GM23248 (cell line): ENCODE measurements around the gene CLEC4G. TPM values are rescaled to one million over a fixed set of nuclear protein-coding genes. Genes with fewer than 3 reads are reported as not detected.

Source experiments
- DNase-seq: peaks from one replicate; pipeline ENCODE4 v3.0.0-alpha.2; 2015
- H2AFZ ChIP-seq: fragments of 200-600 bp; sonication (generic); 2 replicates; pipeline ENCODE4 v1.6.1; 2016; ENCODE audit warnings: antibody characterized with exemption
- H3F3A ChIP-seq: fragments of 200-600 bp; sonication (generic); 2 replicates; pipeline ENCODE4 v1.6.1; 2016; ENCODE audit warnings: mild to moderate bottlenecking, antibody characterized with exemption, mixed run types; ENCODE audit not compliant: insufficient read depth
- H3K27ac ChIP-seq: fragments of 200-600 bp; sonication (generic); 2 replicates; pipeline ENCODE4 v1.5.1; 2016; ENCODE audit warnings: mild to moderate bottlenecking
- H3K27me3 ChIP-seq: fragments of 200-600 bp; sonication (generic); replicated peaks from 2 replicates; pipeline ENCODE4 v1.6.1; 2016; ENCODE audit warnings: mild to moderate bottlenecking; ENCODE audit not compliant: insufficient read depth
- H3K36me3 ChIP-seq: fragments of 200-600 bp; sonication (generic); 2 replicates; pipeline ENCODE4 v1.6.1; 2016; ENCODE audit warnings: low read depth, mild to moderate bottlenecking
- H3K4me1 ChIP-seq: fragments of 200-600 bp; sonication (generic); 2 replicates; pipeline ENCODE4 v1.6.1; 2016; ENCODE audit warnings: mild to moderate bottlenecking; ENCODE audit not compliant: insufficient read depth
- H3K4me2 ChIP-seq: fragments of 200-600 bp; sonication (generic); one replicate; pipeline ENCODE4 v1.6.1; 2016; ENCODE audit warnings: mild to moderate bottlenecking; ENCODE audit not compliant: unreplicated experiment
- H3K4me3 ChIP-seq: fragments of 200-600 bp; sonication (generic); 2 replicates; pipeline ENCODE4 v1.5.1; 2016; ENCODE audit warnings: mild to moderate bottlenecking
- H3K79me2 ChIP-seq: fragments of 200-600 bp; sonication (generic); 2 replicates; pipeline ENCODE4 v1.6.1; 2016; ENCODE audit warnings: mild to moderate bottlenecking; ENCODE audit not compliant: insufficient read depth
- H3K9ac ChIP-seq: fragments of 200-600 bp; sonication (generic); 2 replicates; pipeline ENCODE4 v1.6.1; 2016; ENCODE audit warnings: mild to moderate bottlenecking
- H3K9me2 ChIP-seq: fragments of 200-600 bp; sonication (generic); 2 replicates; pipeline ENCODE4 v1.6.1; 2016; ENCODE audit warnings: mixed run types, mild to moderate bottlenecking, moderate library complexity; ENCODE audit not compliant: insufficient read depth
- H3K9me3 ChIP-seq: fragments of 200-600 bp; sonication (generic); one replicate; pipeline ENCODE4 v1.6.1; 2017; ENCODE audit warnings: low read depth
- H4K20me1 ChIP-seq: fragments of 200-600 bp; sonication (generic); 2 replicates; pipeline ENCODE4 v1.6.0; 2016; ENCODE audit not compliant: insufficient read depth
- EZH2 ChIP-seq: fragments of 200-600 bp; sonication (generic); IDR thresholded peaks from 2 replicates; pipeline ENCODE4 v1.6.1; 2018; ENCODE audit warnings: antibody characterized with exemption, mild to moderate bottlenecking; ENCODE audit not compliant: insufficient read depth, poor library complexity, severe bottlenecking
- EZH2phosphoT487 ChIP-seq: fragments of 200-600 bp; sonication (generic); IDR thresholded peaks from 2 replicates; pipeline ENCODE4 v1.6.1; 2018; ENCODE audit warnings: antibody characterized with exemption, moderate library complexity, mild to moderate bottlenecking, low read depth; ENCODE audit not compliant: insufficient read depth
- WGBS, 2 experiments: methylation state at CpG; one replicate each; pipeline ENCODE4 v1.1.6; 2015 to 2017; ENCODE audit warnings: low lambda C conversion rate in 2 of 2, low coverage in 1 of 2; ENCODE audit errors: missing lambda C conversion rate in 2 of 2; 5-methylcytosine and 5-hydroxymethylcytosine counted together
- in situ Hi-C: fragments of 300-500 bp; cut with MboI; formaldehyde crosslinking; loops from 2 replicates; pipeline ENCODE4 v1.15.0; 2020
- polyA plus RNA-seq: library from polyadenylated mRNA; unstranded; fragments of >200 nt; fragmentation: Nextera tagmentation; extraction: Ambion mirVana; gene quantifications from 2 replicates; pipeline ENCODE4 v1.2.1, GENCODE V29; 2016
- total RNA-seq: library from RNA; depleted of rRNA; stranded (reverse); fragments of >200 nt; shearing (Covaris generic); gene quantifications from 2 replicates; pipeline ENCODE4 v1.2.3, GENCODE V29; 2014

Gene CLEC4G
- total and polyA plus RNA-seq, 2 experiments from 2014 or later: not detected

DNA sequence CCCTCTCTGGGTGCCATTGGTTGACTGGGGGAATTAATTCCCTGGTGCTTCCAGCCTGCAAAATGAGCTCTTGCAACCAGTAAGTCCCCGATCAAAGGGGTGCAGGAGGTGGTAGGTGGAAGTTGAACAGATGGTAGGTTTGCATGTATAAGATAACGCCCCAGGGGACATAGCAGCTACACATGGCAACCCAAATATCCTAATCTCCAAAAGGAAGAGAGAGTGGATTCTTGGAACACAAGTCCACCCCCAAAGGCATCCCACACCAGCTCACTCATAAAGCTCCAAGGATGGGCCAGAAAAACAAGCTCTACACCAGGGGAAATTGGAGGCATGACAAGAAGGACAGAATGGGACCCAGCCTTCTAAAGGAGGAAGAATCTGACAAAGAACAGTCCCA lies 10.7 kb upstream of the CLEC4G start:
- Histone ChIP-seq H3F3A (no peaks in the 10 kb centered on the region), H3K27me3 (peaks cover 45% of the 10 kb centered on the region), H3K4me1 (no peaks in the 10 kb centered on the region), H3K9me2 (no peaks in the 10 kb centered on the region), H4K20me1 (no peaks in the 10 kb centered on the region), H2AFZ (no peak overlapping the region), H3K36me3 (no peaks in the 10 kb centered on the region), H3K79me2 (no peaks in the 10 kb centered on the region), H3K4me2 (no peak overlapping the region), H3K9me3 (no peaks in the 10 kb centered on the region), H3K27ac (no peak overlapping the region), H3K9ac (no peak overlapping the region), H3K4me3 (no peak overlapping the region)
- no peak for TF ChIP-seq EZH2
- no peak for TF ChIP-seq EZH2phosphoT487
- in situ Hi-C loops: no loop called here
- WGBS, 2 experiments: 3 to 6% methylated on average over 2 of the region's 2 CpGs
- no peak for DNase-seq

DNA sequence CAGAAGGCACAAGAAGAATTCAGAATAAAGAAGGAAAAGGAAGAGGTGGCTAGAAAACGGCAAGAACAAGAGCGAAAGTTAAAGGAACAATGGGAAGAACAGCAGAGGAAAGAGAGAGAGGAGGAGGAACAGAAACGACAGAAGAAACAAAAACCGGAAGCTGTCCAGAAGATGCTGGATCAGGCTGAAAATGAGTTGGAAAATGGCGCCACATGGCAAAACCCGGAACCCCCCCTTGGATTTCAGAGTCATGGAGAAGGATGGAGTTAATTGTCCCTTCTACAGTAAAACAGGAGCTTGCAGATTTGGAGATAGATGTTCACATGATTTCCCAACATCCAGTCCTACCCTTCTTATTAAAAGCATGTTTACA lies 8.8 kb upstream of the CLEC4G start:
- Histone ChIP-seq H3K27me3 (peaks cover 47% of the 10 kb centered on the region), H4K20me1 (no peaks in the 10 kb centered on the region)
- WGBS, 2 experiments: 57 to 62% methylated on average over 6 of the region's 6 CpGs

DNA sequence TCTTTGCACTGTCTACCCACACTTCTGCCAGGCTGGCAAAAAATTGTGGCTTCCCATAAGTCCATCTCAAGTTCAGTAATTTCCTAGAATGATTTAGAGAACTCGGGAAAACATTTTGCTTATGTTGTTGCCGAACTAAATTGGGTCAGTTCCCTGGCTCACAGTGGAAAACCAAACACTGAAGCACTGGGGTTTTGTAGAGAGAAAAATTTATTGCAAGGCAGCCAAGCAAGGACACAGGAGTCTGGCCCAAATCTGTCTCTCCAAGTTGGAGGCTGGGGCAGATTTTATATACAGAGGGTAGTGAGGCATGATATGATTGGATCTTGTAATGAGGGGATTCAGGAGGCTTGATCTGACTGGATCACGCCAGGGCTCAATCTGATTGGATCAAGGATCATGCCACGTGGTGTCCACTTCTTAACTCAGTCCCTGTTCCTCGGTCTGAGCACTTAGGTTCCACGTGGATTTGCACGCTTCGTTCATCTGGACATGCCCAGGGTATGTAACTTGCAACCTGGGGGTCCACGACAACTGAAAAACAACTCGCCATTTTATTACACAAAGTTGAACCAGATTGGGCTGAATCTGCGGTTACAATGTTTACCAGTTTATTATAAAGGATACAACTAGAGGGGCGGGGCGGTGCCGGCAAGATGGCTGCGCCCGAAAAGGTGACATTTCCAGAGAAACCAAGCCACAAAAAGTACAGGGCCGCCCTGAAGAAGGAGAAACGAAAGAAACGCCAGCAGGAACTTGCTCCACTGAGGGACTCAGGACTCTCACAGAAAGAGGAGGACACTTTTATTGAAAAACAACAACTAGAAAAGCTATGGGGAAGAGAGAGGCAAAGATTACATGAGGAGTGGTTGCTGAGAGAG lies 8.1 kb upstream of the CLEC4G start:
- no peaks in the 10 kb centered on the region for H3K9me3 ChIP-seq
- no peak overlapping the region; the same call in 1 of the 2 replicates for H2AFZ ChIP-seq
- H3K4me2 ChIP-seq: no peak overlapping the region
- TF ChIP-seq EZH2phosphoT487: no peak
- TF ChIP-seq EZH2: no peak
- H3K79me2 ChIP-seq: no peaks in the 10 kb centered on the region
- H4K20me1 ChIP-seq: no peaks in the 10 kb centered on the region
- no peak for DNase-seq
- no peaks in the 10 kb centered on the region for H3K36me3 ChIP-seq
- WGBS, 2 experiments: 35 to 38% methylated on average over 19 of the region's 19 CpGs
- no peaks in the 10 kb centered on the region for H3K9me2 ChIP-seq
- no peak overlapping the region for H3K27ac ChIP-seq
- H3F3A ChIP-seq: no peaks in the 10 kb centered on the region
- no peak overlapping the region for H3K9ac ChIP-seq
- in situ Hi-C loops: no loop called here
- H3K27me3 ChIP-seq: peaks cover 52% of the 10 kb centered on the region
- no peak overlapping the region for H3K4me3 ChIP-seq
- no peaks in the 10 kb centered on the region for H3K4me1 ChIP-seq

More for the DNA sequence above, 8.8 kb upstream of the CLEC4G start:
- in situ Hi-C loops: no loop called here
- no peak overlapping the region for H3K9ac ChIP-seq
- H3K36me3 ChIP-seq: no peaks in the 10 kb centered on the region
- no peak overlapping the region; the same call in 1 of the 2 replicates for H2AFZ ChIP-seq
- no peaks in the 10 kb centered on the region for H3K9me2 ChIP-seq
- no peaks in the 10 kb centered on the region for H3K79me2 ChIP-seq
- DNase-seq: no peak
- H3K9me3 ChIP-seq: no peaks in the 10 kb centered on the region
- H3K4me1 ChIP-seq: no peaks in the 10 kb centered on the region
- no peak overlapping the region for H3K27ac ChIP-seq
- TF ChIP-seq EZH2phosphoT487 (no peak), EZH2 (no peak)
- H3F3A ChIP-seq: no peaks in the 10 kb centered on the region
- no peak overlapping the region for H3K4me2 ChIP-seq
- H3K4me3 ChIP-seq: no peak overlapping the region

DNA sequence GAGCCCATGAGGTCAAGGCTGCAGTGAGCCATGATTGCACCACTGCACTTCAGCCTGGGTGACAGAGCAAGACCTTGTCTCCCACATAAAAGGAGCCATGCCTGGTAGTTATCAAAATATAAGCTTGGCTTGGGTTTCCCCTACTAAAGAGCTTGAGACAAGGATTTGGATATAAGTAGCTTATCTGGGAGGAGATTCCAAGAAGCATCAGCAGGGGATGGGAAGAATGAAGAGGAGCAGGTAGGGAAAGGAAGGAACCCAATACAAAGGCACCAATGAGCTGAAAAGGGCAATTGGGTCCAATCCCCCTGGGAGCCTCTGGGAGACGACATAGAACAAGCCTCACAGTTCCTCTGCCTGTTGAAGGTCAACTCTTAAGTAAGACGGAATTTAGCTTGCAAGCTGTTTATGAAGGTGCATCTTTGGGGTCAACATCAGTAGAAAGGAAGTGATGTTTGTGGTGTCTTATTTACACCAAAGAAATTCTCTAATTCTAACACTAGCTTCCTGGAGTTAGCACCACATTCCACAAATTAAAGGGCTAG lies 7.4 kb upstream of the CLEC4G start:
- Histone ChIP-seq H2AFZ (no peak overlapping the region), H4K20me1 (no peaks in the 10 kb centered on the region), H3K79me2 (no peaks in the 10 kb centered on the region), H3F3A (no peaks in the 10 kb centered on the region), H3K4me2 (no peak overlapping the region), H3K27ac (no peak overlapping the region), H3K4me1 (no peaks in the 10 kb centered on the region), H3K9ac (no peak overlapping the region), H3K36me3 (no peaks in the 10 kb centered on the region), H3K27me3 (peaks cover 52% of the 10 kb centered on the region), H3K9me3 (no peaks in the 10 kb centered on the region), H3K4me3 (no peak overlapping the region), H3K9me2 (no peaks in the 10 kb centered on the region)
- TF ChIP-seq EZH2phosphoT487 (no peak), EZH2 (no peak)
- in situ Hi-C loops: no loop called here
- WGBS, 2 experiments: 18 to 27% methylated on average over 2 of the region's 2 CpGs
- DNase-seq: no peak
